Measurements from ENCODE around the gene ST7. TPM values are rescaled to one million over a fixed set of nuclear protein-coding genes. Genes with fewer than 3 reads are reported as not detected.
"Not testable (repeated sequence)": the region's sequence is repeated elsewhere in the genome, so short reads cannot be mapped to it uniquely, and the experiment has no call there.

ST7 gene
- total RNA-seq, 4 donors from 2014 or later, result 7.2 to 47.9 (median 19.1) TPM

- 96 to 100% methylated on average over 1 to 4 of the region's 4 CpGs for WGBS, 2 donors (ENCODE audit: low coverage in 1 of 2)
- in situ Hi-C loops (cut with MboI; ENCODE audit: low pct_ligation_motif_present in 1 of 4, low pct_unique_long_range_greater_than_20kb in 1 of 4, low sequenced_read_pairs in 3 of 4) (loop anchor here in 1 of 4 donors (25.0 kb wide), 1 partner anchor 1215 kb away; the partner anchor contains the start of gene LSM8), intact Hi-C loops (cut with DNase I; ENCODE audit: low total_unique reads) (no loop called here)
- peaks cover 0 to 9% (median 0%) of the 10 kb centered on the region in 4 donors for H3K4me1 ChIP-seq
- TF ChIP-seq POLR2AphosphoS5 (IDR thresholded peaks at IDR 0.05) (no peak), POLR2A (IDR thresholded peaks at IDR 0.05) (no peak), EP300 (IDR thresholded peaks at IDR 0.05; ENCODE audit: low read depth) (no peak), CTCF (IDR thresholded peaks at IDR 0.05) (no peak)
- no peaks in the 10 kb centered on the region for H3K27me3 ChIP-seq
- DNase-seq, result no peak
- H3K9me3 ChIP-seq, result no peaks in the 10 kb centered on the region
- H3K27ac ChIP-seq, result no peak overlapping the region
- H3K4me3 ChIP-seq, result no peak overlapping the region
- no peaks in the 10 kb centered on the region for H3K36me3 ChIP-seq
Measured at GRCh38 chr7:116971869-116972268, 18.6 kb downstream of the ST7 start.

GRCh38 chr7:116975024-116975423, 21.7 kb downstream of the ST7 start:
- H3K4me3 ChIP-seq; H3K4me1 ChIP-seq; H3K27me3 ChIP-seq; DNase-seq; H3K9me3 ChIP-seq; in situ Hi-C loops (cut with MboI; ENCODE audit: low pct_ligation_motif_present in 1 of 4, low pct_unique_long_range_greater_than_20kb in 1 of 4, low sequenced_read_pairs in 3 of 4); H3K36me3 ChIP-seq; H3K27ac ChIP-seq; intact Hi-C loops (cut with DNase I; ENCODE audit: low total_unique reads): not testable (repeated sequence)
- 97 to 100% methylated on average over 3 of the region's 3 CpGs for WGBS, 2 donors (ENCODE audit: low coverage in 1 of 2)

- Histone ChIP-seq H3K4me3 (no peak overlapping the region), H3K4me1 (peaks cover 0 to 5% (median 0%) of the 10 kb centered on the region in 4 donors), H3K27ac (no peak overlapping the region), H3K36me3 (no peaks in the 10 kb centered on the region), H3K27me3 (no peaks in the 10 kb centered on the region), H3K9me3 (no peaks in the 10 kb centered on the region)
- TF ChIP-seq EP300 (IDR thresholded peaks at IDR 0.05; ENCODE audit: low read depth) (no peak), POLR2A (IDR thresholded peaks at IDR 0.05) (no peak), POLR2AphosphoS5 (IDR thresholded peaks at IDR 0.05) (no peak), CTCF (IDR thresholded peaks at IDR 0.05) (no peak)
- 89 to 100% methylated on average over 1 of the region's 1 CpG for WGBS, 2 donors (ENCODE audit: low coverage in 1 of 2)
- no peak for DNase-seq
- intact Hi-C loops (cut with DNase I; ENCODE audit: low total_unique reads), result no loop called here
- in situ Hi-C loops (cut with MboI; ENCODE audit: low pct_ligation_motif_present in 1 of 4, low pct_unique_long_range_greater_than_20kb in 1 of 4, low sequenced_read_pairs in 3 of 4), result no loop called here
Measured at GRCh38 chr7:116977172-116977571, 23.9 kb downstream of the ST7 start.

GRCh38 chr7:116978006-116978405, 24.7 kb downstream of the ST7 start:
- intact Hi-C loops (cut with DNase I; ENCODE audit: low total_unique reads) (no loop called here), in situ Hi-C loops (cut with MboI; ENCODE audit: low pct_ligation_motif_present in 1 of 4, low pct_unique_long_range_greater_than_20kb in 1 of 4, low sequenced_read_pairs in 3 of 4) (no loop called here)
- no peak for DNase-seq
- Histone ChIP-seq H3K36me3 (no peaks in the 10 kb centered on the region), H3K9me3 (no peaks in the 10 kb centered on the region), H3K27ac (no peak overlapping the region), H3K27me3 (no peaks in the 10 kb centered on the region), H3K4me1 (peaks cover 0 to 5% (median 0%) of the 10 kb centered on the region in 4 donors), H3K4me3 (no peak overlapping the region)
- 89 to 100% methylated on average over 1 of the region's 1 CpG for WGBS, 2 donors (ENCODE audit: low coverage in 1 of 2)
- no peak for TF ChIP-seq POLR2AphosphoS5 (IDR thresholded peaks at IDR 0.05)
- no peak for TF ChIP-seq CTCF (IDR thresholded peaks at IDR 0.05)
- TF ChIP-seq EP300 (IDR thresholded peaks at IDR 0.05; ENCODE audit: low read depth), result no peak
- TF ChIP-seq POLR2A (IDR thresholded peaks at IDR 0.05), result no peak

GRCh38 chr7:116979430-116979829, 26.1 kb downstream of the ST7 start:
- DNase-seq, result no peak
- in situ Hi-C loops (cut with MboI; ENCODE audit: low pct_ligation_motif_present in 1 of 4, low pct_unique_long_range_greater_than_20kb in 1 of 4, low sequenced_read_pairs in 3 of 4), result no loop called here
- no peaks in the 10 kb centered on the region for H3K27me3 ChIP-seq
- H3K9me3 ChIP-seq, result no peaks in the 10 kb centered on the region
- WGBS, 2 donors (ENCODE audit: low coverage in 1 of 2), result 91 to 94% methylated on average over 3 of the region's 3 CpGs
- peaks cover 0 to 5% (median 0%) of the 10 kb centered on the region in 4 donors for H3K4me1 ChIP-seq
- intact Hi-C loops (cut with DNase I; ENCODE audit: low total_unique reads), result no loop called here
- TF ChIP-seq POLR2A (IDR thresholded peaks at IDR 0.05) (no peak), POLR2AphosphoS5 (IDR thresholded peaks at IDR 0.05) (no peak), EP300 (IDR thresholded peaks at IDR 0.05; ENCODE audit: low read depth) (no peak), CTCF (IDR thresholded peaks at IDR 0.05) (no peak)
- H3K4me3 ChIP-seq, result no peak overlapping the region
- no peaks in the 10 kb centered on the region for H3K36me3 ChIP-seq
- H3K27ac ChIP-seq, result no peak overlapping the region

Measured in transverse colon (tissue), 4 donors.